H9 (cell line): Measurements from ENCODE around the gene SPTBN1. TPM values are rescaled to one million over a fixed set of nuclear protein-coding genes. Genes with fewer than 3 reads are reported as not detected.

ENCODE experiments used
- DNase-seq: peaks from one replicate; pipeline ENCODE4 v3.0.0-alpha.2; 2017
- H2AFZ ChIP-seq: one replicate; pipeline ENCODE4 v1.6.1; 2013; ENCODE audit warnings: mild to moderate bottlenecking, low read length, control low read depth, moderate library complexity
- H2AK5ac ChIP-seq: 2 replicates; pipeline ENCODE4 v1.6.1; 2013; ENCODE audit warnings: low read length, control low read depth, mixed read lengths; ENCODE audit not compliant: insufficient read length
- H2BK120ac ChIP-seq: one replicate; pipeline ENCODE4 v1.6.1; 2013; ENCODE audit warnings: low read depth, mild to moderate bottlenecking, low read length, control low read depth, inconsistent platforms; ENCODE audit not compliant: poor library complexity, severe bottlenecking
- H2BK12ac ChIP-seq: 2 replicates; pipeline ENCODE4 v1.6.1; 2013; ENCODE audit warnings: low read length, control low read depth, mixed read lengths, low read depth; ENCODE audit not compliant: insufficient read length
- H2BK15ac ChIP-seq: 2 replicates; pipeline ENCODE4 v1.6.1; 2013; ENCODE audit warnings: low read depth, low read length, control low read depth
- H2BK20ac ChIP-seq: one replicate; pipeline ENCODE4 v1.6.1; 2013; ENCODE audit warnings: low read depth, mild to moderate bottlenecking, low read length, control low read depth, inconsistent platforms; ENCODE audit not compliant: poor library complexity, severe bottlenecking
- H2BK5ac ChIP-seq: 2 replicates; pipeline ENCODE4 v1.6.1; 2013; ENCODE audit warnings: low read length, control low read depth, mixed read lengths; ENCODE audit not compliant: insufficient read length
- H3K14ac ChIP-seq: 2 replicates; pipeline ENCODE4 v1.6.1; 2013; ENCODE audit warnings: low read length, control low read depth; ENCODE audit not compliant: insufficient read depth
- H3K18ac ChIP-seq: 2 replicates; pipeline ENCODE4 v1.6.1; 2013; ENCODE audit warnings: low read depth, mild to moderate bottlenecking, mixed read lengths, low read length, control low read depth; ENCODE audit not compliant: insufficient read length
- H3K23ac ChIP-seq: 2 replicates; pipeline ENCODE4 v1.6.1; 2013; ENCODE audit warnings: low read length, control low read depth, mixed read lengths, low read depth; ENCODE audit not compliant: insufficient read length
- H3K23me2 ChIP-seq: 2 replicates; pipeline ENCODE4 v1.6.1; 2013; ENCODE audit warnings: low read depth, mild to moderate bottlenecking, mixed read lengths, low read length, control low read depth; ENCODE audit not compliant: insufficient read length, poor library complexity, severe bottlenecking
- H3K27ac ChIP-seq: 2 replicates; pipeline ENCODE4 v1.5.1; 2013; ENCODE audit warnings: low read length, control low read depth, mixed read lengths, low read depth; ENCODE audit not compliant: insufficient read length
- H3K27me3 ChIP-seq: 2 replicates; pipeline ENCODE4 v1.6.1; 2013; ENCODE audit warnings: low read length, control low read depth, inconsistent platforms; ENCODE audit not compliant: insufficient read depth
- H3K4ac ChIP-seq: 2 replicates; pipeline ENCODE4 v1.6.1; 2013; ENCODE audit warnings: low read depth, mild to moderate bottlenecking, control low read depth, inconsistent platforms, low read length, moderate library complexity
- H3K4me1 ChIP-seq: 2 replicates; pipeline ENCODE4 v1.6.1; 2013; ENCODE audit warnings: low read length, control low read depth, inconsistent platforms; ENCODE audit not compliant: insufficient read depth
- H3K4me2 ChIP-seq: 2 replicates; pipeline ENCODE4 v1.6.1; 2013; ENCODE audit warnings: low read length, control low read depth, mixed read lengths; ENCODE audit not compliant: insufficient read length, insufficient read depth
- H3K56ac ChIP-seq: 2 replicates; pipeline ENCODE4 v1.6.1; 2013; ENCODE audit warnings: low read depth, mild to moderate bottlenecking, mixed read lengths, low read length, control low read depth; ENCODE audit not compliant: insufficient read length
- H3K79me1 ChIP-seq: 2 replicates; pipeline ENCODE4 v1.6.1; 2013; ENCODE audit warnings: low read depth, mild to moderate bottlenecking, moderate library complexity, low read length, control low read depth, inconsistent platforms; ENCODE audit not compliant: insufficient read depth, poor library complexity, severe bottlenecking
- H3K79me2 ChIP-seq: 2 replicates; pipeline ENCODE4 v1.6.1; 2013; ENCODE audit warnings: low read length, control low read depth, inconsistent platforms; ENCODE audit not compliant: insufficient read depth
- H3K9ac ChIP-seq: 2 replicates; pipeline ENCODE4 v1.6.1; 2013; ENCODE audit warnings: low read length, control low read depth, mixed read lengths; ENCODE audit not compliant: insufficient read length; ENCODE audit errors: extremely low read depth
- H3K9me3 ChIP-seq: one replicate; pipeline ENCODE4 v1.6.1; 2013; ENCODE audit warnings: low read depth, low read length, inconsistent platforms; ENCODE audit not compliant: control insufficient read depth
- H3T11ph ChIP-seq: one replicate; pipeline ENCODE4 v1.6.1; 2013; ENCODE audit warnings: mild to moderate bottlenecking, low read length, control low read depth, inconsistent platforms
- H4K20me1 ChIP-seq: one replicate; pipeline ENCODE4 v1.6.1; 2013; ENCODE audit not compliant: control insufficient read depth, insufficient read length, insufficient read depth
- H4K5ac ChIP-seq: 2 replicates; pipeline ENCODE4 v1.6.1; 2013; ENCODE audit warnings: low read depth, mild to moderate bottlenecking, mixed read lengths, low read length, control low read depth; ENCODE audit not compliant: insufficient read length
- H4K8ac ChIP-seq: replicated peaks from 2 replicates; pipeline ENCODE4 v1.6.1; 2013; ENCODE audit warnings: low read length, control low read depth, mixed read lengths, low read depth; ENCODE audit not compliant: insufficient read length
- H4K91ac ChIP-seq: 2 replicates; pipeline ENCODE4 v1.6.1; 2013; ENCODE audit warnings: low read depth, mild to moderate bottlenecking, moderate library complexity, mixed read lengths, low read length, control low read depth; ENCODE audit not compliant: insufficient read length
- H3K27ac Mint-ChIP-seq, 3 experiments: 2 replicates in 2 of 3; 3 replicates in 1 of 3; pipeline ENCODE4 v1.8.0; 2020 to 2021; ENCODE audit warnings: mixed read lengths in 3 of 3, mild to moderate bottlenecking in 1 of 3, moderate library complexity in 1 of 3
- H3K27me3 Mint-ChIP-seq: 2 replicates; pipeline ENCODE4 v1.8.0; 2021; ENCODE audit warnings: low read depth, mild to moderate bottlenecking, moderate library complexity, mixed read lengths
- H3K36me3 Mint-ChIP-seq, 3 experiments: 2 replicates in 2 of 3; 3 replicates in 1 of 3; pipeline ENCODE4 v1.8.0; 2020 to 2021; ENCODE audit warnings: low read depth in 3 of 3, mixed read lengths in 3 of 3; ENCODE audit not compliant: insufficient read depth in 1 of 3
- H3K4me1 Mint-ChIP-seq, 2 experiments: 2 replicates each; pipeline ENCODE4 v1.8.0; 2020; ENCODE audit warnings: mixed read lengths in 2 of 2
- H3K4me3 Mint-ChIP-seq, 2 experiments: 2 replicates in 1 of 2; 3 replicates in 1 of 2; pipeline ENCODE4 v1.8.0; 2020 to 2021; ENCODE audit warnings: mild to moderate bottlenecking in 2 of 2, mixed read lengths in 2 of 2, moderate library complexity in 1 of 2
- H3K9me3 Mint-ChIP-seq, 2 experiments: 2 replicates in 1 of 2; 3 replicates in 1 of 2; pipeline ENCODE4 v1.8.0; 2020; ENCODE audit warnings: mild to moderate bottlenecking in 2 of 2, mixed read lengths in 2 of 2, moderate library complexity in 1 of 2
- CTCF ChIP-seq: fragments of 200-600 bp; sonication (generic); conservative IDR thresholded peaks from 3 replicates; pipeline ENCODE4 v1.8.0; 2021; ENCODE audit warnings: antibody characterized with exemption, mild to moderate bottlenecking
- WGBS: extraction: QIAGEN DNeasy Blood & Tissue Kit; methylation state at CpG from one replicate; pipeline ENCODE4 v1.1.7; 2013; ENCODE audit warnings: missing lambda C conversion rate, low lambda C conversion rate, mixed read lengths; ENCODE audit not compliant: insufficient read length; ENCODE audit errors: extremely low coverage; 5-methylcytosine and 5-hydroxymethylcytosine counted together
- total RNA-seq: library from RNA; stranded (reverse); gene quantifications from 2 replicates; pipeline ENCODE4 v1.2.1, GENCODE V29; 2021

The SPTBN1 gene
- total RNA-seq, 1 experiment from 2014 or later = 164 TPM

- no peak for DNase-seq
Measured at GRCh38 chr2:54524226-54524991, 68.3 kb downstream of the SPTBN1 start.

More at GRCh38 chr2:54524226-54524991, 68.3 kb downstream of the SPTBN1 start:
- Histone ChIP-seq H2AFZ (no peak overlapping the region), H2BK15ac (no peak overlapping the region), H4K91ac (no peak overlapping the region), H2BK5ac (no peak overlapping the region), H3K4me1 (peaks cover 2% of the 10 kb centered on the region; the same call in 1 of the 2 replicates), H3K9me3 (no peaks in the 10 kb centered on the region), H3K79me2 (no peaks in the 10 kb centered on the region; the same call in 1 of the 2 replicates), H3K23me2 (no peaks in the 10 kb centered on the region), H4K20me1 (no peaks in the 10 kb centered on the region), H3T11ph (no peak overlapping the region), H3K14ac (no peak overlapping the region), H3K27ac (no peak overlapping the region), H3K56ac (no peak overlapping the region), H3K4me2 (no peak overlapping the region), H3K79me1 (no peaks in the 10 kb centered on the region), H3K4ac (no peak overlapping the region), H3K9ac (no peak overlapping the region), H3K27me3 (no peaks in the 10 kb centered on the region), H3K18ac (no peak overlapping the region), H4K8ac (no peak overlapping the region), H3K23ac (no peak overlapping the region), H2BK120ac (no peak overlapping the region), H4K5ac (no peak overlapping the region), H2AK5ac (no peak overlapping the region), H2BK20ac (no peak overlapping the region), H2BK12ac (no peak overlapping the region)
- WGBS = no CpG with 5 or more reads among the region's 13 CpGs
- H3K4me1 Mint-ChIP-seq = peaks cover 19 to 27% of the 10 kb centered on the region in 2 experiments
- no peaks in the 10 kb centered on the region for H3K27me3 Mint-ChIP-seq
- peaks cover 12 to 13% (median 12%) of the 10 kb centered on the region in 3 experiments; a peak in 6 of 7 replicates for H3K36me3 Mint-ChIP-seq
- H3K9me3 Mint-ChIP-seq = no peaks in the 10 kb centered on the region; a peak in 1 of 5 replicates
- no peak overlapping the region for H3K4me3 Mint-ChIP-seq
- no peak for TF ChIP-seq CTCF
- peak overlapping the region in 1 of 3 experiments; percentile 71; a peak in 3 of 7 replicates for H3K27ac Mint-ChIP-seq
